ENCODE data around the gene CCSAP.
"Not testable (repeated sequence)": the region's sequence is repeated elsewhere in the genome, so short reads cannot be mapped to it uniquely, and the experiment has no call there.

CCSAP gene, protein sequence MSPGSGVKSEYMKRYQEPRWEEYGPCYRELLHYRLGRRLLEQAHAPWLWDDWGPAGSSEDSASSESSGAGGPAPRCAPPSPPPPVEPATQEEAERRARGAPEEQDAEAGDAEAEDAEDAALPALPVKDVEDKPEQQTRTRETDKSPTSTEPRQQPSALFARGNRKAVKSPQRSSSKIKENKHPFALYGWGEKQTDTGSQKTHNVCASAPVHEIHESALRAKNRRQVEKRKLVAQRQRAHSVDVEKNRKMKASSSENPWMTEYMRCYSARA

DNA sequence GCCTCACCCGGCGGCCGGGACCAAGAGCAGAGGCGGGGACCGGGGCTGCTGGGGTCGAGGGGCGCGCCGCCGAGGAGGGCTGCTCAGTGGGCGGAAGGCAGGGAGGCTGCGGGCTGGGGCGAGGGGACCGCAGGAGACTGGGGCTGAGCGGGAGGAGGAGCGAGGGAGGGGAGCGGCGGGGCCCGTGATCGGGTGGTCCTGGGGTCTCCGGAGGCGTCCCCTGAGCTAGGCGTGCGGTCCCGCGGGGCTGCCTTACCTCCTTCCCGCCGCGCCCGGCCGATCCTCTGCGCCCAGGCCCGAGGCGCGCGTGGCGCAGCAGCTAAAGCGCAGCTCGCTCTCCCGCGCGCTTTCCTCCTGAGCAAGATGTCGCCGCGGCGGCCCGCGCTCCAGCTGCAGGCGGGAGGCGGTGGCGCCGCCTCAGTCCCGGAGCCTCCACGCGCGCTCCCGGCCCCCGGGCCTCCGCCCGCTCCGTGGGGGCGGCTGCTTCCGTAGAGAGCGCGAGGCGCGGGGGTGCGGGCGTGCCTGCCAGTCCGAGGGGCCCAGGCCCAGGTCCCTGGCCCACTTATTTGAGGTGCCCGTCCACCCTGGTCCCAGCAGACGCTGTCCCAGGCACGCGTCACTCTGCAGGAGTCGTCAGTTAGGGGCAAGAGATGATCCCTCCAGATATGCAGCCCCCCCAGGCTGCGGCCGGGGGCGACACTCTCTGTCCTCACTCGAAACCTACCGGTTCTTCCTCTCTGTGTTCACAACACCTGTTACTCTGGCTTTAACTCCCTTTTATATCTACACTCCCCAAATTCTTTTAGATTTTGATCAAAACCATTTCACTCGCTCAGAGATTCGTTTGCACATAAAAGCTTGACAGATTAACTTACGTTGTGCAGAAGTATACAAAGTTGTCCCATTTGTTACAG, at the start of gene CCSAP:
TSS of gene CCSAP (minus strand) at position 392 of the 914 bp plus-strand sequence. CDS start 582 bp downstream, outside the sequence.
- DNase-seq (ENCODE audit: low read depth in 2 of 2): peak; percentile 20 to 21

DNA sequence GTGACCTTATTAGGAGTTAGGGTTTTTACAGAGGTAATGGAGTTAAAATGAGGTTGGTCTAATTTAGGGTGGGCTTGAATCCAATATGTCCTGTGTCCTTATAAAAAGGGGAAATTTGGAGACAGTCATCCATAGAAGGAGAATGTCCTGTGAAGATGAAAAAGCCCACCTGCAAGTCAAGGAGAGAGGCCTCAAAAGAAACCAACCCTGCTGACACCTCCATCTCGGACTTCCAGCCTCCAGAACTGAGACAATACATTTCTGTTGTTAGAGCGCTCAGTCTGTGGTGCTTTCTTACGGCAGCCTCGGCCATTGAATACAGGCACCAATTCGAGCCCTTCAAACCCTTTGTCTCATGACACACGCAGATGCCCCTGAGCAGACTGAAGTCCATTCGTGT, 47.3 kb upstream of the CCSAP start:
- DNase-seq (ENCODE audit: low read depth in 2 of 2): no peak

DNA sequence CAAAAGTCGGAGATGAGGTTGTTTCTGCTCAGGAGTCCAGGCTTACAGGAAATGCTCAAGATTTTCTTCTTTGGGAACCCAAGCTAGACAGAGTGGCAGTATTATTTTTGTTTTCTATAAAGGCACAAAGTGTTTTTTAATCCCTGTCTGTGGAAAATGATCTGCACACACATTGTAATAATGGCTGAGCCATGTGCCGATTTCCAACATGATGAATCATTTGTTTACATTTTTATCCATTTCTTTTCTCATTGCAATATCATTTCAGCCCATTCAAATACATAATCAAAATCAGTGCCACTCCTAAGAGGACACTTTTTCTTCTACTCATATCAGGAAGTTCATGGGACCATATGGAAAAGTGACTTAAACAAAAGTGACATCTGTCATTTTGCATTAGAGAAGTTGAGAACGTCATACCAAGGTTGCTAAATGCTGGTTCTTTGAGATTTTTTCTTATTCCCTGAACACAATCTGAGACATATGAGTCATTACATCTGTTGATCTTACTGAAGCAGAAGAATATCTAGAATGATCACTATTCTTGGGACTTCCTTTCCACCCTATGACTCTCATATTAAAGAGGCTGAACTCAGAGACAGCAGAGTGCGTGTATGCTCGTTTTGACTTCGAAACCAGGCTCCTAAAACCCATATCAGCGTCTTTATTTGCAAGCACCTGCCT, 46.2 kb upstream of the CCSAP start:
- no peak for DNase-seq (ENCODE audit: low read depth in 2 of 2)

DNA sequence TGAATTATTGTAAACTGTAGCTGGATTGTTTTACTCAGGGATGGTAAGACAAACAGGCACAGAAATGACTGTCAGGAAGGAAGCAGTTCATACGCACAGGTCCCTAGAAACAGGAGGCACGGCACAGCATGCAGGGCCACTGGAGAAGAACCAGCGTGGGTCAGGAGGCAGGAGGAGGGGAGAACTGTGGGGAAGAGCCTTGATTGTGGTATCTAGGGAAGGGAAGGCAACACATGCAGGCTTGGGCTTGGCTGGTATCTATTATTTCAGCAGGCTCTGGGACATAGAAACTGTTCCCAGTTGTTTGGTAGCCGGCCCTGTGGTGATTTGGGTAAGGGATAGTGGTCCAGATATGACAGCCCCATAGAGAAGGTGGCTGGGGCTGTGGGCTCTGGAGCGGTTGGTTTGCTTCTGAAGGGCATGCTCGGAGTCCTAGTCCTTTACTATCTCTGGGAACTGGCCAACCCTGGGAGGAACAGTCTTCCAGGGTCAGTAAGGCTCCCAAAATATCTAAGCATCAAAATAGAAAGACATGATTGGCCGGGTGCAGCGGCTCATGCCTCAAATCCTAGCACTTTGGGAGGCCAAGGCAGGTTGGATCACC, 43.1 kb upstream of the CCSAP start:
- no peak for DNase-seq (ENCODE audit: low read depth in 2 of 2)

DNA sequence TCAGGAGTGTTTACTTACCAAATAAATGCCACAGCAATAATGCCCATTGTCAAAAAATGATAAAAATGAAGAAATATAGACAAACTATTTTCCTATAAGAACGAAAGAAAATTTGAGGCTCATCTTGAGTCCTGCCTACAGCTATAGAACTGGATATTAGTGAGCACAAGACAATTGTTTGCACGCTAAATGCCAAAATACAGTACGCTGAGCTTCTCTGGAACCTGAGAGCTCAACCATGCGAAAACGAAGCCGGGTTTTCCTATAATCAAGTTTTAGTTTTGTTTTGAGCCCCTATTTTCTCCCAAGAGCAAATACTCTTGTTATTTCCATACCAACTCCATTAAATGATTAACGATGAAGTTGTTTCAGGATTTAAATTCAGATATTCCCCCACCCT, 42.0 kb upstream of the CCSAP start:
- no peak for DNase-seq (ENCODE audit: low read depth in 2 of 2)

DNA sequence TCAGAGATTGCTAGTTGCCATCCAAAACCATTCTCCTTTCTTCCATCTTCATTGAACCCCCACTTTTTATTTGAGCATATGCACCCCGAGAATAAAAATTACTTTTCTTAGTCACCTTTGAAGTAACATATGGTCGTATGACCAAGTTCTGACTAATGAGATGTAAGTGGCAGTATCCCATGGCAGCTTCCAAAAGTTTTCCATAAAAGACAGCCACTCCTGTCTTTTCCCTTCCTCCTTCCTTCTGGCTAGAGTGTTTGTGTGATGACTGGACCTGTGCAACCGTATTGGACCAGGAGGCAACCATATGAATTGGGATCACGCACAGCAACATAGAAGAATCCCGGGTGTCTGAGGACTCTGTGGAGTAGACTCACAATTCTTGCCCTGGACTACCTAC, 41.1 kb upstream of the CCSAP start:
- no peak for DNase-seq (ENCODE audit: low read depth in 2 of 2)

DNA sequence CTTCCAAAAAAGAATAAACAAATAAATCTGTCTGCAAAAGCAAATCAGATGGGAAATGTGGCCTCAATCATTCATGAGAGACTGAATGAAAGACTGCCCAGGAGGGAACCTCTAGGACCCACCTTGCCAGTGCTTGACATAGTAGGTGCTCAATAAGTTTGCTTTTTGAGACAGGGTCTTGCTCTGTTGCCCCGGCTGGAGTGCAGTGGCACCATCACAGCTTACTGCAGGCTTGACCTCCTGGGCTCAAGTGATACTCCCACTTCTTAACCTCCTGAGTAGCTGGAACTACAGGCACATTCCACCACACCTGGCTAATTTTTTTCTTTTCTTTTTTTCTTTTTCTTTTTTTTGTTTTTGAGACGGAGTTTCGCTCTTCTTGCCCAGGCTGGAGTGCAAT, 40.3 kb upstream of the CCSAP start:
- no peak for DNase-seq (ENCODE audit: low read depth in 2 of 2)

DNA sequence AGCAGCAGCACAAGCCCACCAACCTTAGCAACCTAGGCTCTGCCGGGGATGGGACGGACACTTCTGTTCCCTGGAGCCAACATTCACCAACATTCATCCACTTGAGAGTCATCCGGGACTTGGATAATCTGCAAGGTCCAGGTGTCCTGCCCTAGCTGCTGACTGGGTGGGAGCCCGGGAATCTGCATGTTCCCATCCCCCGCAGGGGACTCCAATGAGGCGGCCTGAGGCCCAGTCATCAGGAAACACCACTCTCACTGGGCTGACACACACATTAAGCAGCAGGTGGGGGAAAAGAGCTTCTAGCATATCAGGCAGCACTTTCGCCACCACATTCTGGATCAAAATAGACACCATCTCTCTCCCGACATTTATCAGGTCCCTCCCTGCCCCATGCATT, 38.4 kb upstream of the CCSAP start:
- DNase-seq (ENCODE audit: low read depth in 2 of 2): no peak

DNA sequence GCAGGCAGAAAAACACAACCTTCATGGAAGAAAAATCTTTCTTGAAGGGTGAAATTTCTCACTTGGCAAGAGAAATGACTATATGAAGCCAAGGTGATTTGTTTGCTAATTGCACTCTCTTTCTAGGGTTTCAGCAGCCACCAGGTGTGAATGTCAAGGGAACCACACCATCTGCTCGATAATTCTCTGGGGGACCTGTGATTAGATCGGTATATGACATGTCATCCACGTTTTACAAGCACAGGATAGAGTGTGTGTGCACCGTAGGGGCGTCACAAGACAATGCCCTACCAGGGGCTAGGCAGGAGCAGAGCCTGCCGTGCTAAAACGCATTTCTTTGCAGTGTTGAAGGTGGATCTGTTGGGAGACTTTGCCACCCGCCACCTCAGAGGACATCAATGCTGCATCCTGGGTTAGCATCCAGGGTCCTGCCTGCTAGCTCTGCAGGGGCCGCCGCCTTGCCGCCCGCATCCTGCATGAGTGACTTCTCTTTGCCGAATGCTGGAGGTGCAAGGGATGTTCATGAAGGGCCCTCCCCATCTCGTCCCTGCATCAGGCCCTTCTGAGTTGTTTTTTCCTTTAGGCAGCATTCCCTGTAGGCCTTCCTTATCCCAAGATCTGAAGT, 37.8 kb upstream of the CCSAP start:
- no peak for DNase-seq (ENCODE audit: low read depth in 2 of 2)

DNA sequence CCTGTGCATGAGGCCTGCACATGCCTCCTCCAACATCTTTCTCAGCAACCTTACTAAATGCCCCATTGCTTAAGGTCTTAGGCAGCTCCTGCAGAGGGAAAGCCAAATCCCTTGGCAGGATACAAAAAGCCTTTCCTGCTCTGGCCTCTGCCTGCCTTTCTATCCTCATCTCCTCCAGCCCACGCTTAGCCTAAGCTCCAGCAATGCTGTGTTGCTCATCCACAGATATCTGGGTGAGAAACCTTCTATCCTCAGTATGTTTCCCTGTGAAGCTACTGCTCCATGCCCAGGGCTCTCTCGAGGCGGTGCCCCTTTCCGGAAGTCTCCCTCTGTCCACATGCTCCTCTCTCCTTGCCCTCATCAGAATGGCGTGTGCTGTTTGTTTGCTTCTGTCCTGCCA, 37.0 kb upstream of the CCSAP start:
- no peak for DNase-seq (ENCODE audit: low read depth in 2 of 2)

DNA sequence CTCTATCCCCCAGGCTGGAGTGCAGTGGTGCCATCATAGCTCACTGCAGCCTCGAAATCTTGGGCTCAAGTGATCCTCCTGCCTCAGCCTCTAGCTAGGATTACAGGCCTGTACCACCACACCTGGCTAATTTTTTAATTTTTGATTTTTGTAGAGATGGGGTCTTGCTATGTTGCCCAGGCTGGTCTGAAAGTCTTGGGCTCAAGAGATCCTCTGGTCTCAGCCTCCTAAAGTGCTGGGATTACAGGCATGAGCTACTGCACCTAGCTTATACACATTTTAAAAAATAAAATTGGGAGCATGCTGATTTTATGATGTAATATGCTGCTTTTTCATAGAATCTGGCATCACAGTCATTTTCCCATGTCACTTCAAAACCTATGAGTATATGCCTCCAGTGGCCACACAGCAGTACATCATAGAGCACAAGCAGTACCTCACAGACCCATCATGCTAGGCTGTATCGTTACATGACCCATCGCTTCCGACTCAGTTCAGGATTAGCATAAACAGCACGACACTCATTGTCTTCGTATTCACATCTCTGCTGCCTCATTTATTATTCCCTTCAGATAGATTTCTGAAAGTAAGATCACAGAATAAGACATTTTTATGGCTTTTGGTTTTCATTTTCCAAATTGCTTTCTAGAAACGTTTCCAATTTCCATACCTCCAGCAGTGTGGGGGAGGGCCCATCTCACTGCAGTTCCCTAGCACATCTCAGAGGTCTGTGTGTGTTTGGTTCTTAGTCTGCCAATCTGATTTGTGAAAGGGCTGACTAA, 35.9 kb upstream of the CCSAP start:
- DNase-seq (ENCODE audit: low read depth in 2 of 2): no peak

DNA sequence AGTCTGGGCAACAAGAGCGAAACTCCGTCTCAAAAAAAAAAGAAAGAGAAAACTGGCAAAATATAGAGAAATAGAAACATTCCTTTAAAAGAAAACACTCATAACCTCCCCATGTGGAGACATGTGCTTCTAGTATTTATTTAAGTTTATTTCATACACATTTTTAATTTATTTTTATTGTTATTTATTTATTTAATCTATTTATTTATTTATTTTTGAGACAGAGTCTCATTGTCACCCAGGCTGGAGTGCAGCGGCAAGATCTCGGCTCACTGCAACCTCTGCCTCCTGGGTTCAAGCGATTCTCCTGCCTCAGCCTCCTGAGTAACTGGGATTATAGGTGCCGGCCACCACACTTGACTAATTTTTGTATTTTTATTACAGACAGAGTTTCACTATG, 35.2 kb upstream of the CCSAP start:
- not testable (repeated sequence) for DNase-seq (ENCODE audit: low read depth in 2 of 2)

DNA sequence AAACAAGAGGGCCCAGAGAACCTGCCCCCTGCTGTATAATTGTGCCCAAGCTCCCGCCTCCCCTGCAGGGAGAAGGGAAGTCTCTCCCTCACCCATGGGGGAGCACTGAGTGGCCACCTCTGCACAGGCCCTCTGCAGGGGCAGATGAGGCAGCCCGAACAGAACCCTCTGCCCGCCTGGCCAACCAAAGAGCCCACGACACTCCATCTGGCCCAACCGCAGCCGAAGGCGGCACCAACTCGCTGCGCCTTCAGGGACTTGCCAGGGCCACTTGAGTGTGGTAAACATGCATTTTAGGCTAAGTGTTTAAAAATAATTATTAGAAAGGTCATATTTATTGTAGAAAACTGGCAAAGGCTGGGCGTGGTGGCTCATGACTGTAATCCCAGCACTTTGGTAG, 34.6 kb upstream of the CCSAP start:
- no peak for DNase-seq (ENCODE audit: low read depth in 2 of 2)

DNA sequence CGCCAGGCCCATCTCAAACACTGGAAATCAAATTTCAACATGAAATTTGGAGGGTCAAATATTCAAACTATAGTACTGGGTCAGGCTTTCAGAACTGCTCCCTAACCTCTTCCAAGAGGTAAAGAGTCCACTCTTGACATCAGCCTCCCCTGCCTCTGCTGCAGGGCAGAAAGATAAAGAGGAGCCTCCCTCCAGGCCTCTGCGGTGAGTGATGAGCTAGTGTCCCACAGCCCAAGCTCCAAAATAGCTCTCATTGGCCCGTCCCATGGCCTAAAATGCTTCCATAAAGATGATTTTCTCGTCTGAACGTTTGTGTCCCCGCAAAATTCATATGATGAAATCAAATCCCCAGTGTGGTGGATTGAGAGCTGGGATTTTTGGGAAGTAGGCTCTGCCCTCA, 33.7 kb upstream of the CCSAP start:
- no peak for DNase-seq (ENCODE audit: low read depth in 2 of 2)

DNA sequence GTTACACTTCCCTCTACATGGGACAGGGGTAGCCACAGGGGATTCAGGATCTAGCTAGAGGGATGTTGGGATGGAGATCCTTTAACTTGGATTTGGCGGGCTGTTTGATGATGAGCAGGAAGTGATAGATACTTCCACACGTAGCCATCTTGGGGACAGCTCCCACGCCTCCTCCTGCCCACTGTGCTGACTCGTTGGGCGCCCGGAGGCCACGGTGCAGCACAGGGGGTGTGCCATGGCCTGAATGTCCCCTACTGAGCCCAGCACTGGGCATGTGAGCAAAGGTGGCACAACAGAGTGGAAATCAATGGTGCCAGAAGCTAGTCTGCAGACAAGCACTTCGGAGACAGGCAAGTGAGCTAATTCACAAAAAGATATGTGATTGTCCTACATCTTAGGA, 31.6 kb upstream of the CCSAP start:
- DNase-seq (ENCODE audit: low read depth in 2 of 2): no peak

DNA sequence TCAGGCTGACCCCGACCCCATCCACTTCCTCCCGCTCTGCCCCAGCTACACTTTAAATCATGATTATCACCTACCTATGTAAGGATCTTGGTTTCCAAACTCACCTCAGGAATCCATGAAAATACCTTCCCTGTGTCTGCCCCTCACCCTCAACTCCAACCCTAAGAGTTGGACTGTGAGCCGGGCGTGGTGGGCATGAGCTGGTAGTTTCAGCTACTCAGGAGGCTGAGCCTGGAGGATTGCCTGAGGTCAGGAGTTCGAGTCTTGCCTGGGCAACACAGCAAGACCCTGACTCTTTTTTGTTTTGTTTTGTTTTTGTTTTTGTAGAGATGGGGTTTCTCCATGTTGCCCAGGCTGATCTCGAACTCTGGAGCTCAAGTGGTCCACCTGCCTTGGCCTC, 30.5 kb upstream of the CCSAP start:
- DNase-seq (ENCODE audit: low read depth in 2 of 2): no peak

DNA sequence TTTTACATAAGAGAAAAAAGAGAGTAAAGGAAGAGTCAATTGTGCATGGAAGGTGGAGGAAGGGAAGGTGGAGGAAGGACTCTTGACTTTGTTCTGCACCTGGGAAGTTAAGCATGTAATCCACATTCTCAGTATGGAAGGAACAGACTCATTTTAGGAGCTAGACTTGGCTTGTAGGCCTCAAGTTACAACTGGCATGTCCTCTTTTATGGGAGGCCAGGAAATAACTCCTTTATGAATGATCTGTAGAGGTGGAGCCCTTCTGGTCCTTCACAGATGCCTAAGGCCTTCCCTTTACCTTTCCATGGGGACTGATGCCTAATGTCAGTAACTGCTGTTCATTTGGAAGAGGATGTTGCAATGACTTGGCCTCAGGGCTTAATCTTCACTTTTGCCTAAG, 29.4 kb upstream of the CCSAP start:
- no peak for DNase-seq (ENCODE audit: low read depth in 2 of 2)

DNA sequence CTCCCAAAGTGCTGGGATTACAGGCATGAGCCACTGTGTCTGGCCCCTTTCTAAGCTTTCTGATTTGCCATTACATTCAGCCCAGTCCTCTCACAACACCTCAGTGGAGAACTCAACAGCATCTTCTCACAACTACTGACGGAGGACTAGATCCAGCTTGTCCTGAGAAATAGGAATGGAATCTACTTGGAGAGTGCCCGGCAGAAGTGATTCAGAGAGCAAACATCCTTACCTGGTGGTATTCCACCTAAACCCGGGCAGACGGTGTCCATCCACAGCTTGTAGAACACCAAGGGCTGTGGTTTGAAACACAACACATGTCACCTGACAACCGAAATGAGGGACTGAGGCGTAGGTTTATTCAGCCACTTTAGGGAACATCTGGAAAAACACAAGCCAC, 28.8 kb upstream of the CCSAP start:
- DNase-seq (ENCODE audit: low read depth in 2 of 2): no peak

DNA sequence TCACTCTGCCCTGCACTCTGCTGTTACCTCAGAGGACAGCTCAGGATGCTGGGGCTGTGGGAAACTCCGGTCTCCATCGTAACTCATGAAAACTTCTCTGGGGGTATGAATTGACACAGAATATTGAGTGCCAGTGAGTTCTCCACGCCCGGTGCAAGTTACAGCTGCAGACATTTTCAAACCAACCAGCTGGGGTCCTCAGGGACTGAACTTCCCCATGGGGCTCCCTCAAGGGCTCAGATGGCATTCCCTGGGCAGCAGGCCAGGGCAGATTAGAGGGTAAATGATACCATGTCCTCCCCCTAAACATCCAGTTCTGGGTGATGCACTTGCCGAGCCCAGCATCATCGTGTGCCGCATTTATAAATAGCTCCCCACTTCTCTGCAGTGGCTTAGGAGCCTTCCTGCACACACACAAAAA, 27.8 kb upstream of the CCSAP start:
- DNase-seq (ENCODE audit: low read depth in 2 of 2): no peak

DNA sequence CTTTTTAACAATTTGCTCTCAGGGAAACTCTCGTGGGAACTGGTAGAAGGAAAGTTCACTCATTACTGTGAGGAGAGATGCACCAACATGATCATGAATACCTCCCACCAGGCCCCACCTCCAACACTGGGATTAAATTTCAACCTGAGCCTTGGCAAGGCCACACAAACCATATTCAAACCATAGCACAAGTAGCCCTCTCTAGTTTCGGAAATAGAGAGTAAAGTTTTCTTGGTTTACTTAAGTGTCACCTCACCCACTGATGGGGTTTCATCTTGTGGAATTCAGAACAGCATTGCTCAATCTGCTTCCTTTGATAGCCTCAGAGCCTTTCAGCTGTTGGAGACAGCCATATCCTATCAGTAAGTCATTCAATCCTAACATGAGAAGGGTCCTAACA, 25.5 kb upstream of the CCSAP start:
- DNase-seq (ENCODE audit: low read depth in 2 of 2): no peak

DNA sequence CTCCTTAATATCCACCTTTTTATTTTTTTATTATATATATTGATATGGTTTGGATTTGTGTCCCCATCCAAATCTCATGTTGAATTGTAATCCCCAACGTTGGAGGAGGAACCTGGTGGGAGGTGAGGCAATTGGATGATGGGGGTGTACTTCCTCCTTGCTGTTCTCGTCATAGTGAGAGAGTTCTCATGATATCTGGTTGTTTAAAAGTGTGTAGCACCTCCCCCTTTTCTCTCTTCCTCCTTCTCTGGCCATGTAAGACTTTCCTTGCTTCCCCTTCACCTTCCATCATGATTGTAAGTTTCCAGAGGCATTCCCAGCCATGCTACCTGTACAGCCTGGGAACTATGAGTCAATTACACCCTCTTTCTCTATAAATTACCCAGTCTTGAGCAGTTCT, 22.7 kb upstream of the CCSAP start:
- DNase-seq (ENCODE audit: low read depth in 2 of 2): no peak
